Neuron (in vitro differentiated cells): Measurements from ENCODE around the gene RGL2.
A peak's percentile ranks its signal among the peaks of the same experiment; 100 is the strongest.
"Not testable (repeated sequence)": the region's sequence is repeated elsewhere in the genome, so short reads cannot be mapped to it uniquely, and the experiment has no call there.

Experiments
- H2AFZ ChIP-seq: one replicate; pipeline ENCODE4 v1.6.1; 2013; ENCODE audit warnings: low read depth, mild to moderate bottlenecking, inconsistent platforms, low read length, moderate library complexity
- H3K27me3 ChIP-seq: one replicate; pipeline ENCODE4 v1.6.1; 2013; ENCODE audit warnings: low read length; ENCODE audit not compliant: insufficient read depth
- H3K36me3 ChIP-seq: one replicate; pipeline ENCODE4 v1.6.1; 2013; ENCODE audit warnings: low read length; ENCODE audit not compliant: insufficient read depth
- H3K4me1 ChIP-seq: one replicate; pipeline ENCODE4 v1.6.1; 2013; ENCODE audit warnings: low read length; ENCODE audit not compliant: insufficient read depth
- H3K4me3 ChIP-seq: 2 replicates; pipeline ENCODE4 v1.5.1; 2013; ENCODE audit warnings: mild to moderate bottlenecking, low read length, moderate library complexity
- H3K9me3 ChIP-seq: one replicate; pipeline ENCODE4 v1.6.1; 2013; ENCODE audit warnings: low read length

The RGL2 gene, protein sequence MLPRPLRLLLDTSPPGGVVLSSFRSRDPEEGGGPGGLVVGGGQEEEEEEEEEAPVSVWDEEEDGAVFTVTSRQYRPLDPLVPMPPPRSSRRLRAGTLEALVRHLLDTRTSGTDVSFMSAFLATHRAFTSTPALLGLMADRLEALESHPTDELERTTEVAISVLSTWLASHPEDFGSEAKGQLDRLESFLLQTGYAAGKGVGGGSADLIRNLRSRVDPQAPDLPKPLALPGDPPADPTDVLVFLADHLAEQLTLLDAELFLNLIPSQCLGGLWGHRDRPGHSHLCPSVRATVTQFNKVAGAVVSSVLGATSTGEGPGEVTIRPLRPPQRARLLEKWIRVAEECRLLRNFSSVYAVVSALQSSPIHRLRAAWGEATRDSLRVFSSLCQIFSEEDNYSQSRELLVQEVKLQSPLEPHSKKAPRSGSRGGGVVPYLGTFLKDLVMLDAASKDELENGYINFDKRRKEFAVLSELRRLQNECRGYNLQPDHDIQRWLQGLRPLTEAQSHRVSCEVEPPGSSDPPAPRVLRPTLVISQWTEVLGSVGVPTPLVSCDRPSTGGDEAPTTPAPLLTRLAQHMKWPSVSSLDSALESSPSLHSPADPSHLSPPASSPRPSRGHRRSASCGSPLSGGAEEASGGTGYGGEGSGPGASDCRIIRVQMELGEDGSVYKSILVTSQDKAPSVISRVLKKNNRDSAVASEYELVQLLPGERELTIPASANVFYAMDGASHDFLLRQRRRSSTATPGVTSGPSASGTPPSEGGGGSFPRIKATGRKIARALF

GRCh38 chr6:33298773-33299236 lies at the start of gene RGL2:
Gene RGL2 (minus strand): TSS chr6:33298942. CDS start chr6:33298610, 332 bp downstream.
- no peaks in the 10 kb centered on the region for H3K9me3 ChIP-seq
- H3K36me3 ChIP-seq: peaks cover 6% of the 10 kb centered on the region
- H3K4me3 ChIP-seq: peak within 1 kb of the TSS; percentile 87
- H3K4me1 ChIP-seq: peaks cover 10% of the 10 kb centered on the region
- H2AFZ ChIP-seq: peak within 1 kb of the TSS; percentile 76
- H3K27me3 ChIP-seq: no peaks in the 10 kb centered on the region

DNA sequence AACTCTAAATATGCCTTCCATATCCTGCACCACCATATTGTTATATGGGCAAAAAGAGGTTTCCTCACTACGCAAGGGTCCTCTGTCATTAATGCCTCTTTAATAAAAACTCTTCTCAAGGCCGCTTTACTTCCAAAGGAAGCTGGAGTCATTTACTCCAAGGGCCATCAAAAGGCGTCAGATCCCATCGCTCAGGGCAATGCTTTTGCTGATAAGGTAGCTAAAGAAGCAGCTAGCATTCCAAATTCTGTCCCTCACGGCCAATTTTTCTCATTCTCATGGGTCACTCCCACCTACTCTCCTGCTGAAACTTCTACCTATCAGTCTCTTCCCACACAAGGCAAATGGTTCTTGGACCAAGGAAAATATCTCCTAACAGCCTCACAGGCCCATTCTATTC lies 49.1 kb upstream of the RGL2 start:
- H3K4me3 ChIP-seq: no peak overlapping the region
- peaks cover 14% of the 10 kb centered on the region for H3K27me3 ChIP-seq
- no peaks in the 10 kb centered on the region for H3K36me3 ChIP-seq
- no peaks in the 10 kb centered on the region for H3K9me3 ChIP-seq
- H2AFZ ChIP-seq: no peak overlapping the region
- H3K4me1 ChIP-seq: no peaks in the 10 kb centered on the region

GRCh38 chr6:33346972-33347371 lies 48.2 kb upstream of the RGL2 start:
- H3K9me3 ChIP-seq, H3K4me1 ChIP-seq, H3K4me3 ChIP-seq, H2AFZ ChIP-seq, H3K36me3 ChIP-seq: not testable (repeated sequence)
- H3K27me3 ChIP-seq: peaks cover 14% of the 10 kb centered on the region

DNA sequence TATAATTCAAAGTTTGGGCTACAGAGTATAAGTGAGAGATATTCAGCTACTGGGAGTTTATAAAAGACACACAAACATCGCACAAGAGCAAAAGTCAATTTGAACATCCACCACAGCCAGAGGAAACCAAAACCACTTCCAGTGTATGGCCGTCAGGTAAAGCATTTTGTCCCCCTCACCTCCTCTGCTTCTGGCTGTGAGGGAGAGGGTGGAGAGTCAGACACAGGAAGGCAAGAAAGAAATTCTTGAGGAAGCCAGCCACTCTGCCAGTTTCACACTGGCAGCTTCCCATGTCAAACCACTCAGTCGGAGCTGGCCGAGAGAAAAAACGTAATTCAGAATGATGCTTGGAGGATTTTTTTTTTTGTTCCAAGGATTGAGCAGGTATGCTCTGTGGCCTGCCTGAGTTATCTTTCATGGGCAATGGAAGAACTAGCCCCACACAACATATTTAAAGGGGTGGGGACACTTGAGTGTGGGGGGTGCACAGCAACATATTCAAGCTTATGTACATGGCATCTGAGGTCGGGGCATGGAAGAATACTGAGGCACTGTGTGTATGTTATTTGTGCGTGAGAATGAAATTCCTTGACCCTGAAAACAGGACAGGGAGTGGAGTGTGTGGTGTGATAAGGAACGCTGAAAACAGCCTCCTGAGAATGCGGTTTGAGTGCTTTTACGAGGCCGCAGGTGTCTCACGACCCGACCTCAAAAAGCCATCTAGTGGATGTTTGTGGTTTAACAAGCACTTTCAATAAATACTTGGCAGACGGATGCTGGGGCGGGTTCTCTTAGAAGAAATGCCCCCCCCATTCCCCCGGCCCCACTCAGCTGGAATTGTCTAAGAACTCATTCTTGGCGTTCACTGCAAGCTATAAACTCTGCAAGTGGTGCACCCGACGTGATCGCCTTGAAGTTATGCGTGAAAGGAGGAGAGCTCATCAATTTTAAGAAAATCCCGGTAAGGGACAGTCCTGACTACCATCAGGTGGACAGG lies 46.3 kb upstream of the RGL2 start:
- Histone ChIP-seq H3K9me3 (no peaks in the 10 kb centered on the region), H3K36me3 (no peaks in the 10 kb centered on the region), H3K4me1 (no peaks in the 10 kb centered on the region), H3K27me3 (peaks cover 10% of the 10 kb centered on the region), H2AFZ (peak overlapping the region; percentile 52), H3K4me3 (no peak overlapping the region)

DNA sequence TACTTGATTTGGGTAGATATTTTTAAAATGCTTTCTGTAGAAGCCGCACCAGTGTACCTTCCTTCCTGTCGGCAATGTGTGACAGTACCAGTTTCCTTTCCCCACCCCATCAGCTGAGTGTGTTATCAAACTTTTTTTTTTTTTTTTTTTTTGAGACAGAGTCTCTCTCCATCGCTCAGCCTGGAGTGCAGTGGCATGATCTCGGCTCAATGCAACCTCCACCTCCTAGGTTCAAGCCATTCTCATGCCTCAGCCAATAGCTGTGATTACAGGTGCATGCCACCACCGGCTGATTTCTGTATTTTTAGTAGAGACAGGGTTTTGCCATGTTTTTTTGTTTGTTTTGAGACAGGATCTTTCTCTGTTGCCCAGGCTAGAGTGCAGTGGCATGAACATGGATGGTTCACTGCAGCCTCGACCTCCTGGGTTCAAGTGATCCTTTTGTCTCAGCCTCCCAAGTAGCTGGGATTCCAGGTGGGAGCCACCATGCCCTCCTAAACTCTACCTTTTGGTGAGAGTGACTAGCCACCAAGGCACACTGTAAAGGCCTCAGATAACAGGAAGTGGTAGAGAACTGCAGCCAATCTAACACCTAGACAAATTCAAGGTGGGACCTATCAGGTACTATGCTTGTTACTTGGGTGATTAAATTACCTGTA lies 45.3 kb upstream of the RGL2 start:
- Histone ChIP-seq H2AFZ (no peak overlapping the region), H3K4me3 (no peak overlapping the region), H3K4me1 (no peaks in the 10 kb centered on the region), H3K36me3 (no peaks in the 10 kb centered on the region), H3K9me3 (no peaks in the 10 kb centered on the region), H3K27me3 (peaks cover 10% of the 10 kb centered on the region)

GRCh38 chr6:33343606-33343952 lies 44.8 kb upstream of the RGL2 start:
- not testable (repeated sequence) for H3K4me3 ChIP-seq

DNA sequence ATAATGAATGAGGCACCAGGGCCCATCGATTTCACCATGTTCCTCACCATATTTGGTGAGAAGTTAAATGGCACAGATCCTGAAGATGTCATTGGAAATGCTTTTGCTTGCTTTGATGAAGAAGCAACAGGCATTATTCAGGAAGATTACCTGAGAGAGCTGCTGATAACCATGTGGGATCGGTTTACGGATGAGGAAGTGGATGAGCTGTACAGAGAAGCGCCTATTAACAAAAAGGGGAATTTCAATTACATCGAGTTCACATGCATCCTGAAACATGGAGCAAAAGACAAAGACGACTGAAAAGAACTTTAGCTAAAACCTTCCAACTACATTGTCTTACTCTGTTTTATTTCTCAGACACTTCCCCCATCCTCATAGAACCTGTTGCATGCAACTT lies 40.5 kb upstream of the RGL2 start:
- H3K4me3 ChIP-seq: no peak overlapping the region
- H2AFZ ChIP-seq: no peak overlapping the region
- peaks cover 2% of the 10 kb centered on the region for H3K27me3 ChIP-seq
- no peaks in the 10 kb centered on the region for H3K4me1 ChIP-seq
- H3K9me3 ChIP-seq: no peaks in the 10 kb centered on the region
- no peaks in the 10 kb centered on the region for H3K36me3 ChIP-seq

More at GRCh38 chr6:33343606-33343952, 44.8 kb upstream of the RGL2 start:
- H3K4me1 ChIP-seq, H3K9me3 ChIP-seq, H3K36me3 ChIP-seq, H2AFZ ChIP-seq: not testable (repeated sequence)
- H3K27me3 ChIP-seq: peaks cover 10% of the 10 kb centered on the region

DNA sequence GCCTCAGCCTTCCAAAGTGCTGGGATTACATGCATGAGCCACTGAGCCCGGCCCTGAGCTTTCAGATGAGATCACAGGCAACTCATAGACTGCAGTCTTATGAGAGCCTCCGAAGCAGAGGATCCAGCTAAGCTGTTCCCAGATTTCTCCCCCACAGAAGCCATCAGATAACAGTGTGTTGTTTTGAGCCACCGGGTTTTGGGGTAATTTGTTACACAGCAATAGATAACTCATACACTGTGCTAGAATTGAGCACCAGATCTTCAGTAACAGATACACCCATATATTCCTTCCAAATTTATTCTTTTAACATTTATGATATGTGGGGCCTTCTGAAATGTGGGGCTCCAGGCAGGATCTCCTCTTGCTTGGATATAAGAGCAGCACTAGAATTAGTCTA lies 37.8 kb upstream of the RGL2 start:
- Histone ChIP-seq H3K9me3 (no peaks in the 10 kb centered on the region), H3K4me3 (no peak overlapping the region), H3K36me3 (no peaks in the 10 kb centered on the region), H3K27me3 (peaks cover 2% of the 10 kb centered on the region), H2AFZ (no peak overlapping the region), H3K4me1 (no peaks in the 10 kb centered on the region)

DNA sequence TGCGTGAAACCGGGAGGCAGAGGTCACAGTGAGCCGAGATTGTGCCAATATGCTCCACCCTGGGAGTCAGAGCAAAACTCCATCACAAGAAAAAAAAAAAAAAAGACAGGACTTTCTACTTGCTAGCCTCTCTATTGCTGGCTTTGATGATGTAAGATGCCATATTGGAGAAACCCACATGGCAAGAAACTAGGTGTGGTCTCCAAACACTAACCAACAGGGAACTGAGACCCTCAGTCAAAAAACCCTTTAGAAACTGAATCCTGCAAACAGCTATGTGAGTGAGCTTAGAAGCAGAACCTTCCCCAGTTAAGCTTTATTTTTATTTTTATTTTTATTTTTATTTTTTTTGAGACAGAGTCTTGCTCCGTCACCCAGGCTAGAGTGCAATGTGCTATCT lies 37.2 kb upstream of the RGL2 start:
- Histone ChIP-seq H3K4me1 (no peaks in the 10 kb centered on the region), H3K9me3 (no peaks in the 10 kb centered on the region), H3K36me3 (no peaks in the 10 kb centered on the region), H3K27me3 (peaks cover 2% of the 10 kb centered on the region), H3K4me3 (no peak overlapping the region), H2AFZ (no peak overlapping the region)

DNA sequence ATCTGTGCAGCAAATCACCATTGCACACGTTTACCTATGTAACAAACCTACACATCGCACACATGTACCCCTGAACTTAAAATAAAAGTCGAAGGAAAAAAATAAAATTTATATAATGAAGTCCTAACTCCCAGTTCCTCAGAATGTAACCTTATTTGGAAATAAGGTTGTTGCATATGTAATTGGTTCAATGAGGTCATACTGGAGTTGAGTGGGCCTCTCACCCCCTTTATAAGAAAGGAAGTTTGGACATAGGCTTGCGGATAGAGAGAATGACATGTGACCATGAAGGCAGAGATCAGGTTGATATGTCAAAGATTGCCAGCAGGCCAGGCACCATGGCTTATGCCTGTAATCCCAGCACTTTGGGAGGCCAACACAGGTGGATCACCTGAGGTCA lies 34.9 kb upstream of the RGL2 start:
- H3K9me3 ChIP-seq: no peaks in the 10 kb centered on the region

DNA sequence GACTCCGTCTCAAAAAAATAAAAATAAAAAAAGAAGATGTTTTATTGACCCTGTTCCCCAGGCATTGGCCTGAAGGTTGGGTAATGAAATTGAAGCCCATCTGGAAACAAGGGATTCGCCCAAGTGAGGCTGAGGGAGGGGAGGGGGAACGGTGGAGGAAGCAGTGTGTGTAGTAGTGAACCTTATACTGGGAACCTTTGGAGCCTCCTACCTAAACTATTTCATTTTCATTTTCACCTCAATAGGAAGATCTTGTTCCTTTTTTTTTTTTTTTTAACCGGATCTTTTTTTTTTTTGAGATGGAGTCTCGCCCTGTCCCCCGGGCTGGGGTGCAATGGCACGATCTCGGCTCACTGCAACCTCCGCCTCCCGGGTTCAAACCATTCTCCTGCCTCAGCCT lies 32.0 kb upstream of the RGL2 start:
- Histone ChIP-seq H3K27me3 (no peaks in the 10 kb centered on the region), H3K9me3 (no peaks in the 10 kb centered on the region), H2AFZ (no peak overlapping the region), H3K4me1 (no peaks in the 10 kb centered on the region), H3K4me3 (no peak overlapping the region), H3K36me3 (no peaks in the 10 kb centered on the region)

More for the DNA sequence above, 34.9 kb upstream of the RGL2 start:
- Histone ChIP-seq H3K27me3 (peaks cover 2% of the 10 kb centered on the region), H3K36me3 (no peaks in the 10 kb centered on the region), H2AFZ (no peak overlapping the region), H3K4me1 (no peaks in the 10 kb centered on the region), H3K4me3 (no peak overlapping the region)

- Histone ChIP-seq H2AFZ (no peak overlapping the region), H3K27me3 (no peaks in the 10 kb centered on the region), H3K4me1 (peaks cover under 1% of the 10 kb centered on the region), H3K36me3 (no peaks in the 10 kb centered on the region), H3K9me3 (no peaks in the 10 kb centered on the region), H3K4me3 (no peak overlapping the region)
These were observed 30.3 kb upstream of the RGL2 start for GRCh38 chr6:33329058-33329457.
